Right ventricle myocardium inferior (tissue), 1 donor: ENCODE measurements around the gene KRT9. TPM values are rescaled to one million over a fixed set of nuclear protein-coding genes. Genes with fewer than 3 reads are reported as not detected.

Source experiments
- ATAC-seq: fragments of 200-7000 bp; cut with Tn5 transposase; one replicate; pipeline ENCODE4 v1.9.1; 2020; ENCODE audit warnings: mild to moderate bottlenecking, moderate library complexity
- DNase-seq: peaks from one replicate; pipeline ENCODE4 v3.0.0; 2021; ENCODE audit errors: missing footprints
- intact Hi-C: fragments of 100-400 bp; cut with DNase I; formaldehyde crosslinking; loops from one replicate; pipeline ENCODE4 v1.11.0; 2022
- microRNA-seq: library from miRNA; unstranded; fragments of <30 nt; microRNA quantifications from one replicate; pipeline ENCODE4 v1.2.0, GENCODE V29; 2020
- total RNA-seq: library from RNA; stranded (reverse); fragmentation: NEBNext Ultra II Directional; extraction: Animal tissue kit (Norgen Biotek cat#: 25700); gene quantifications from one replicate; pipeline ENCODE4 v1.2.1, GENCODE V29; 2021
- donor health status: DM: no; HTN: yes; CAD: no; lungs with severe emphysema.

Gene KRT9
- total RNA-seq, 1 donor from 2014 or later, result not detected

GRCh38 chr17:41522301-41523224 is 49.3 kb downstream of the KRT9 start:
- no peak for DNase-seq

GRCh38 chr17:41521574-41522261 is 50.1 kb downstream of the KRT9 start:
- ATAC-seq (no peak), DNase-seq (no peak)
- intact Hi-C loops, result no loop called here

More at GRCh38 chr17:41522301-41523224, 49.3 kb downstream of the KRT9 start:
- intact Hi-C loops, result no loop called here
- ATAC-seq, result no peak

GRCh38 chr17:41520821-41521521 is 50.9 kb downstream of the KRT9 start:
- DNase-seq (no peak), ATAC-seq (no peak)
- intact Hi-C loops, result no loop called here

GRCh38 chr17:41519501-41520224 is 52.2 kb downstream of the KRT9 start:
- DNase-seq (no peak), ATAC-seq (no peak)
- intact Hi-C loops, result no loop called here

- ATAC-seq (no peak), DNase-seq (no peak)
- intact Hi-C loops, result no loop called here
These were observed 52.9 kb downstream of the KRT9 start, which contains the start of gene KRT15 for GRCh38 chr17:41518789-41519449. KRT15 (minus strand) TSS chr17:41518890; CDS start chr17:41518827, 63 bp downstream.

GRCh38 chr17:41518031-41518430 is 53.8 kb downstream of the KRT9 start:
- DNase-seq (no peak), ATAC-seq (no peak)
- intact Hi-C loops, result no loop called here

GRCh38 chr17:41516830-41517283 is 55.0 kb downstream of the KRT9 start:
- intact Hi-C loops, result no loop called here
- no peak for ATAC-seq

GRCh38 chr17:41516147-41516829 is 55.6 kb downstream of the KRT9 start:
- intact Hi-C loops, result no loop called here
- ATAC-seq, result no peak
- DNase-seq, result no peak

More at GRCh38 chr17:41516830-41517283, 55.0 kb downstream of the KRT9 start:
- DNase-seq, result no peak

Small RNAs within 50 kb of the gene (microRNA-seq; reads per million reads assigned to microRNA genes)
- not detected for gene MIR6510

Other genes starting within 250 kb of the KRT9 start
- gene KRT33A, start 221.2 kb downstream of the KRT9 start, total RNA-seq, result not detected
- gene KRT33B, start 202.2 kb downstream of the KRT9 start, total RNA-seq, result not detected
- not detected for gene KRT34, start 189.8 kb downstream of the KRT9 start, total RNA-seq
- not detected for gene KRT31, start 174.5 kb downstream of the KRT9 start, total RNA-seq
- not detected for gene KRT37, start 147.5 kb downstream of the KRT9 start, total RNA-seq
- not detected for gene KRT38, start 131.1 kb downstream of the KRT9 start, total RNA-seq
- gene KRT32, start 104.7 kb downstream of the KRT9 start, total RNA-seq, result not detected
- not detected for gene KRT35, start 90.9 kb downstream of the KRT9 start, total RNA-seq
- not detected for gene KRT36, start 82.1 kb downstream of the KRT9 start, total RNA-seq
- gene KRT13, start 66.4 kb downstream of the KRT9 start, total RNA-seq, result not detected
- gene KRT15, start 53.2 kb downstream of the KRT9 start, total RNA-seq, result not detected
- gene KRT19, start 43.8 kb downstream of the KRT9 start, total RNA-seq, result 1.4 TPM
- gene KRT14, start 14.8 kb upstream of the KRT9 start, total RNA-seq, result not detected
- not detected for gene KRT16, start 40.7 kb upstream of the KRT9 start, total RNA-seq
- not detected for gene KRT17, start 52.5 kb upstream of the KRT9 start, total RNA-seq
- gene EIF1, start 116.8 kb upstream of the KRT9 start, total RNA-seq, result 1,166 TPM
- not detected for gene GAST, start 140.3 kb upstream of the KRT9 start, total RNA-seq
- 0.14 TPM for gene HAP1, start 162.6 kb upstream of the KRT9 start, total RNA-seq
- 192 TPM for gene JUP, start 214.7 kb upstream of the KRT9 start, total RNA-seq
- 7.8 TPM for gene P3H4, start 239.9 kb upstream of the KRT9 start, total RNA-seq
- 11.7 TPM for gene FKBP10, start 240.9 kb upstream of the KRT9 start, total RNA-seq